IMR-90 (cell line): ENCODE measurements around the gene KAT2A. TPM values are rescaled to one million over a fixed set of nuclear protein-coding genes. Genes with fewer than 3 reads are reported as not detected.
A peak's percentile ranks its signal among the peaks of the same experiment; 100 is the strongest.

Experiments
- ATAC-seq: fragments of 200-7000 bp; cut with Tn5 transposase; 2 replicates; pipeline ENCODE4 v1.9.1; 2020; ENCODE audit warnings: low read depth, mild to moderate bottlenecking, moderate library complexity
- BruUV-seq: library from RNA; stranded (reverse); fragments of 400-500 nt; replicated peaks from 2 replicates; lab custom pipeline; 2021; lab: Mats Ljungman, UMichigan
- CTCF ChIA-PET: fragments of 300-600 bp; formaldehyde crosslinking; extraction: SDS; loops from one replicate; lab custom pipeline; 2021; ENCODE audit warnings: antibody characterized with exemption; lab: Yijun Ruan, JAX
- POLR2A ChIA-PET: fragments of 300-600 bp; sonication (Branson Sonifier 250); formaldehyde crosslinking; loops from one replicate; lab custom pipeline; 2022; ENCODE audit warnings: antibody characterized with exemption; ENCODE audit not compliant: unreplicated experiment; lab: Charles Lee
- DNase-seq: peaks from one replicate; pipeline ENCODE4 v3.0.0; 2013
- H2AFZ ChIP-seq: replicated peaks from 2 replicates; pipeline ENCODE3; 2013; ENCODE audit warnings: low read length, mild to moderate bottlenecking; ENCODE audit not compliant: poor library complexity
- H2AK5ac ChIP-seq: 2 replicates; pipeline ENCODE4 v1.6.1; 2013; ENCODE audit warnings: low read depth, low read length, inconsistent platforms
- H2AK9ac ChIP-seq: replicated peaks from 2 replicates; pipeline ENCODE3; 2013; ENCODE audit warnings: mild to moderate bottlenecking, low read depth, low read length, moderate library complexity; ENCODE audit not compliant: poor library complexity
- H2BK120ac ChIP-seq: 2 replicates; pipeline ENCODE4 v1.6.1; 2013; ENCODE audit warnings: low read depth, low read length, inconsistent platforms
- H2BK15ac ChIP-seq: 3 replicates; pipeline ENCODE4 v1.6.1; 2013; ENCODE audit warnings: low read depth, low read length, inconsistent platforms
- H2BK20ac ChIP-seq: 2 replicates; pipeline ENCODE4 v1.6.1; 2013; ENCODE audit warnings: low read depth, mild to moderate bottlenecking, inconsistent platforms, low read length, moderate library complexity
- H2BK5ac ChIP-seq: 2 replicates; pipeline ENCODE4 v1.6.1; 2013; ENCODE audit warnings: mild to moderate bottlenecking, low read depth, low read length, inconsistent platforms; ENCODE audit not compliant: poor library complexity, severe bottlenecking
- H3K14ac ChIP-seq: replicated peaks from 2 replicates; pipeline ENCODE4 v1.6.1; 2013; ENCODE audit warnings: low read depth, low read length, inconsistent platforms
- H3K18ac ChIP-seq: 2 replicates; pipeline ENCODE4 v1.6.1; 2013; ENCODE audit warnings: low read depth, low read length, control low read depth
- H3K23ac ChIP-seq: 2 replicates; pipeline ENCODE4 v1.6.1; 2013; ENCODE audit warnings: low read depth, low read length, inconsistent platforms
- H3K27ac ChIP-seq: 2 replicates; pipeline ENCODE4 v1.5.1; 2013; ENCODE audit warnings: mild to moderate bottlenecking, control low read depth, low read length; ENCODE audit not compliant: insufficient read depth
- H3K27me3 ChIP-seq: 2 replicates; pipeline ENCODE4 v1.6.1; 2013; ENCODE audit warnings: low read length; ENCODE audit not compliant: control insufficient read depth, insufficient read depth
- H3K36me3 ChIP-seq: 2 replicates; pipeline ENCODE4 v1.6.1; 2013; ENCODE audit warnings: low read length, mixed read lengths; ENCODE audit not compliant: control insufficient read depth, insufficient read depth
- H3K4ac ChIP-seq: 2 replicates; pipeline ENCODE4 v1.6.1; 2013; ENCODE audit warnings: low read depth, low read length, inconsistent platforms
- H3K4me1 ChIP-seq: 2 replicates; pipeline ENCODE4 v1.6.1; 2013; ENCODE audit warnings: low read length, mixed read lengths; ENCODE audit not compliant: control insufficient read depth, insufficient read depth
- H3K4me2 ChIP-seq: 2 replicates; pipeline ENCODE4 v1.6.1; 2013; ENCODE audit warnings: low read depth, mild to moderate bottlenecking, control low read depth, low read length, moderate library complexity
- H3K4me3 ChIP-seq: 2 replicates; pipeline ENCODE4 v1.5.1; 2013; ENCODE audit warnings: low read depth, mild to moderate bottlenecking, control low read depth, low read length, moderate library complexity; ENCODE audit not compliant: insufficient read depth
- H3K56ac ChIP-seq: 2 replicates; pipeline ENCODE4 v1.6.1; 2013; ENCODE audit warnings: low read length, inconsistent platforms; ENCODE audit not compliant: insufficient read depth; ENCODE audit errors: extremely low read depth
- H3K79me1 ChIP-seq, 2 experiments: 2 replicates each; pipeline ENCODE4 v1.6.1; 2013; ENCODE audit warnings: low read length in 2 of 2, inconsistent platforms in 1 of 2, low read depth in 1 of 2
- H3K9ac ChIP-seq: 2 replicates; pipeline ENCODE4 v1.6.1; 2013; ENCODE audit warnings: low read depth, low read length, control low read depth
- H3K9me1 ChIP-seq: 2 replicates; pipeline ENCODE4 v1.6.1; 2013; ENCODE audit warnings: low read length, inconsistent platforms; ENCODE audit not compliant: insufficient read depth
- H3K9me3 ChIP-seq: 2 replicates; pipeline ENCODE4 v1.6.1; 2013; ENCODE audit warnings: low read length; ENCODE audit not compliant: control insufficient read depth, insufficient read depth
- H4K20me1 ChIP-seq: 2 replicates; pipeline ENCODE4 v1.6.1; 2013; ENCODE audit warnings: low read length, inconsistent platforms; ENCODE audit not compliant: insufficient read depth
- H4K5ac ChIP-seq: 2 replicates; pipeline ENCODE4 v1.6.1; 2013; ENCODE audit warnings: mild to moderate bottlenecking, low read depth, low read length, control low read depth
- H4K8ac ChIP-seq, 2 experiments: 2 replicates each; pipeline ENCODE4 v1.6.1; 2013; ENCODE audit warnings: low read depth in 2 of 2, low read length in 2 of 2, control low read depth in 1 of 2, inconsistent platforms in 1 of 2
- H4K91ac ChIP-seq: 2 replicates; pipeline ENCODE4 v1.6.1; 2013; ENCODE audit warnings: low read depth, low read length, inconsistent platforms; ENCODE audit not compliant: insufficient read depth
- BHLHE40 ChIP-seq: fragments of 150-350 bp; IDR thresholded peaks from 2 replicates; pipeline ENCODE4 v1.6.1; 2016; ENCODE audit warnings: mild to moderate bottlenecking, low read depth, low read length
- CHD1 ChIP-seq: IDR thresholded peaks from 2 replicates; pipeline ENCODE4 v1.6.1; 2012; ENCODE audit warnings: low read depth, low read length, improper control_type of control experiment
- MXI1 ChIP-seq: IDR thresholded peaks from 2 replicates; pipeline ENCODE4 v1.6.1; 2012; ENCODE audit warnings: low read depth, mild to moderate bottlenecking, low read length, moderate library complexity, borderline replicate concordance
- WGBS, 2 experiments: methylation state at CpG; one replicate each; pipeline versions ENCODE4 v1.1.5 to v1.1.7; 2013; ENCODE audit warnings: missing lambda C conversion rate in 2 of 2; ENCODE audit not compliant: insufficient read length in 1 of 2; ENCODE audit errors: extremely low coverage in 2 of 2; 5-methylcytosine and 5-hydroxymethylcytosine counted together
- dilution Hi-C: fragments of 300-500 bp; cut with HindIII; formaldehyde crosslinking; loops from one replicate; pipeline ENCODE4 v1.14.3; 2018; ENCODE audit warnings: low sequenced_read_pairs; ENCODE audit not compliant: unreplicated experiment
- in situ Hi-C: fragments of 300-500 bp; cut with MboI; formaldehyde crosslinking; loops from 3 replicates; pipeline ENCODE4 v1.14.3; 2019; ENCODE audit warnings: low sequenced_read_pairs, inconsistent platforms, mixed read lengths
- intact Hi-C: fragments of 100-400 bp; cut with micrococcal nuclease; formaldehyde crosslinking; loops from 2 replicates; pipeline ENCODE4 v1.10.0; 2022
- polyA plus RNA-seq, 3 experiments: library from polyadenylated mRNA; depleted of rRNA; stranded (reverse); fragments of >200 nt; gene quantifications; 2 replicates each; pipeline ENCODE4 v1.2.3, GENCODE V29; 2012; ENCODE audit warnings: low replicate concordance in 1 of 3
- total RNA-seq: library from RNA; depleted of rRNA; stranded (reverse); fragments of >200 nt; gene quantifications from 2 replicates; pipeline ENCODE4 v1.2.3, GENCODE V29; 2012

KAT2A gene
- total and polyA plus RNA-seq, 2 of the 4 experiments (the other 2 are of a cell fraction): 6.3 to 28.2 TPM

DNA sequence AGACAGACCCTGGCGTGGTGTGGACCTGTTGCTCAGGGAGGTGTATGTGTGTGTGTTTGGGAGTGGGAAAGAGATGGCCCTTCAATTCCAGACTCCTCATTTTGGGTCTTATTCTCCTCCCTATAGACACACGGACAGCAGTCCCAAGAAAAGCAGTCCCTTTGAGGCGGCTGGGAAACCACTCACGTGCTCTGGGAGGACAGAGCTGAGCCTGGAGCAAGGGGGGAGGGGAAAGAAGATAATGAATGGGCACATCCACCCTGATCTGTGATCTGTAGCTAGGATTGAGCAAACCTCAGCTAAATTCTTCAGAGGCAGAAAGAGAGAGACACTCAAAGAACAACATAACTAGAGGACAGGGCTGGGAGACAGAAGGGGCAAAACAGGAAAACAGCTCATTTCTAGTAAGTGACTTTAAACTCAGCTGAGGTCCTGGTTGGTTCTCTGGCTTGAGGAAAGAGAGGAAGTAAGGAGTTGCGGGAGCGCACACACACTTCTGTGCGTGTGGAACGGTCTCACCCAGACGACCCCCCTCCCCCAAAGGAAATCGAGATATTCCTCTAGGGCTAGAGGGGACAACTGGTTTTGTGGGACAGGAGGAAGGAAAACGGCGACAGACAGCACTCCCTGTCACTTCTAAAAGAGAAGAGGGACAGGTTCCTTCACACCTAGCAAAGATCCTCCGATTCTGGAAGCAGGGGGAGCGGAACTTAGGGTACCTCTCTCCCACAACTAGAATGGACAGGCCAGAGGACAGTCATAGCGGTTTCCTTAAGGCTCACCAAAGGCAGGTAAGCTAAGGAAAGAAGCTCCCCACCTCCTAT lies 33.0 kb upstream of the KAT2A start:
- no peak overlapping the region for H2BK15ac ChIP-seq
- peak overlapping the region; percentile 82 to 83 for H4K8ac ChIP-seq
- no peak overlapping the region; the same call in 1 of the 2 replicates for H2BK120ac ChIP-seq
- peak overlapping the region; percentile 94 for H3K4me2 ChIP-seq
- no peak overlapping the region for H2BK20ac ChIP-seq
- H4K20me1 ChIP-seq: peaks cover 52% of the 10 kb centered on the region
- BruUV-seq: no TSS peak
- H2AK5ac ChIP-seq: peak overlapping the region; percentile 85
- peak overlapping the region; percentile 88 for H3K27ac ChIP-seq
- peaks cover 7% of the 10 kb centered on the region for H3K4me1 ChIP-seq
- H3K27me3 ChIP-seq: no peaks in the 10 kb centered on the region
- DNase-seq (peak; percentile 29), ATAC-seq (peak; percentile 6; the same call in 1 of the 2 replicates)
- peak overlapping the region; percentile 90 for H3K14ac ChIP-seq
- H3K9ac ChIP-seq: peak overlapping the region; percentile 93
- H3K56ac ChIP-seq: peak overlapping the region; percentile 92
- peak overlapping the region; percentile 1; the same call in 1 of the 2 replicates for H3K18ac ChIP-seq
- peak overlapping the region; percentile 97 for H2AK9ac ChIP-seq
- dilution Hi-C loops: no loop called here
- ChIA-PET POLR2A (no interaction called here), CTCF (interaction anchor here (0.8 kb wide), 1 partner anchor 364 kb away, joined by 3 read pairs; no protein-coding TSS in a partner anchor)
- H3K9me1 ChIP-seq: peaks cover 21% of the 10 kb centered on the region
- no CpG with 5 or more reads among the region's 15 CpGs for WGBS, 2 experiments
- no peak overlapping the region; the same call in 1 of the 2 replicates for H4K5ac ChIP-seq
- H4K91ac ChIP-seq: peak overlapping the region; percentile 69
- in situ Hi-C loops: no loop called here
- H3K36me3 ChIP-seq: peaks cover 10% of the 10 kb centered on the region; the same call in 1 of the 2 replicates
- peak overlapping the region; percentile 77 for H3K4me3 ChIP-seq
- H3K9me3 ChIP-seq: no peaks in the 10 kb centered on the region
- TF ChIP-seq BHLHE40 (peak; percentile 83), MXI1 (no peak; the same call in 1 of the 2 replicates), CHD1 (0 out of 2 replicates have a peak, but pooled peaks have one; percentile 41)
- H2AFZ ChIP-seq: peak overlapping the region; percentile 94
- peak overlapping the region; percentile 90 for H3K4ac ChIP-seq
- H3K79me1 ChIP-seq: peaks cover 3 to 59% of the 10 kb centered on the region in 2 experiments; a peak in 3 of 4 replicates
- H2BK5ac ChIP-seq: peak overlapping the region; percentile 69
- intact Hi-C loops: no loop called here
- peak overlapping the region; percentile 94 for H3K23ac ChIP-seq
